Glutamatergic neuron (in vitro differentiated cells): ENCODE results near the gene VRK3. TPM values are rescaled to one million over a fixed set of nuclear protein-coding genes. Genes with fewer than 3 reads are reported as not detected.

Experiments
- DNase-seq: peaks from one replicate; pipeline ENCODE4 v3.0.0; 2022
- H3K27ac Mint-ChIP-seq: one replicate; pipeline ENCODE4 v1.8.0; 2020; ENCODE audit warnings: mild to moderate bottlenecking, mixed read lengths, inconsistent platforms; ENCODE audit not compliant: unreplicated experiment
- H3K27me3 Mint-ChIP-seq: one replicate; pipeline ENCODE4 v1.8.0; 2020; ENCODE audit warnings: mild to moderate bottlenecking, moderate library complexity, mixed read lengths, inconsistent platforms; ENCODE audit not compliant: unreplicated experiment
- H3K36me3 Mint-ChIP-seq: one replicate; pipeline ENCODE4 v1.8.0; 2020; ENCODE audit warnings: mild to moderate bottlenecking, mixed read lengths, inconsistent platforms; ENCODE audit not compliant: unreplicated experiment
- H3K4me1 Mint-ChIP-seq: one replicate; pipeline ENCODE4 v1.8.0; 2020; ENCODE audit warnings: mild to moderate bottlenecking, low read depth, mixed read lengths, inconsistent platforms; ENCODE audit not compliant: unreplicated experiment
- H3K4me3 Mint-ChIP-seq: one replicate; pipeline ENCODE4 v1.8.0; 2020; ENCODE audit warnings: mild to moderate bottlenecking, mixed read lengths, inconsistent platforms; ENCODE audit not compliant: unreplicated experiment
- H3K9me3 Mint-ChIP-seq: one replicate; pipeline ENCODE4 v1.8.0; 2020; ENCODE audit warnings: mild to moderate bottlenecking, moderate library complexity, mixed read lengths, inconsistent platforms; ENCODE audit not compliant: unreplicated experiment
- total RNA-seq: library from RNA; stranded (reverse); fragmentation: NEBNext Ultra II Directional; extraction: Animal tissue kit (Norgen Biotek cat#: 25700); gene quantifications from one replicate; pipeline ENCODE4 v1.2.1, GENCODE V29; 2021; ENCODE audit not compliant: unreplicated experiment
- TF ChIP-seq, protein P1 (sequence below): fragments of 200-600 bp; sonication (generic); IDR thresholded peaks from one replicate; pipeline ENCODE4 v1.5.0; 2021; ENCODE audit not compliant: partially characterized antibody, unreplicated experiment

VRK3 gene
- total RNA-seq, 1 donor from 2014 or later, result 44.5 TPM

- Mint-ChIP-seq H3K27ac (no peak overlapping the region), H3K4me1 (peaks cover 11% of the 10 kb centered on the region), H3K27me3 (peaks cover 3% of the 10 kb centered on the region), H3K36me3 (no peaks in the 10 kb centered on the region), H3K9me3 (peaks cover 2% of the 10 kb centered on the region), H3K4me3 (no peak overlapping the region)
- TF ChIP-seq, protein P1, sequence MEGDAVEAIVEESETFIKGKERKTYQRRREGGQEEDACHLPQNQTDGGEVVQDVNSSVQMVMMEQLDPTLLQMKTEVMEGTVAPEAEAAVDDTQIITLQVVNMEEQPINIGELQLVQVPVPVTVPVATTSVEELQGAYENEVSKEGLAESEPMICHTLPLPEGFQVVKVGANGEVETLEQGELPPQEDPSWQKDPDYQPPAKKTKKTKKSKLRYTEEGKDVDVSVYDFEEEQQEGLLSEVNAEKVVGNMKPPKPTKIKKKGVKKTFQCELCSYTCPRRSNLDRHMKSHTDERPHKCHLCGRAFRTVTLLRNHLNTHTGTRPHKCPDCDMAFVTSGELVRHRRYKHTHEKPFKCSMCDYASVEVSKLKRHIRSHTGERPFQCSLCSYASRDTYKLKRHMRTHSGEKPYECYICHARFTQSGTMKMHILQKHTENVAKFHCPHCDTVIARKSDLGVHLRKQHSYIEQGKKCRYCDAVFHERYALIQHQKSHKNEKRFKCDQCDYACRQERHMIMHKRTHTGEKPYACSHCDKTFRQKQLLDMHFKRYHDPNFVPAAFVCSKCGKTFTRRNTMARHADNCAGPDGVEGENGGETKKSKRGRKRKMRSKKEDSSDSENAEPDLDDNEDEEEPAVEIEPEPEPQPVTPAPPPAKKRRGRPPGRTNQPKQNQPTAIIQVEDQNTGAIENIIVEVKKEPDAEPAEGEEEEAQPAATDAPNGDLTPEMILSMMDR, result no peak
- no peak for DNase-seq
Observed at GRCh38 chr19:49957262-49957915, 67.8 kb downstream of the VRK3 start.

DNA sequence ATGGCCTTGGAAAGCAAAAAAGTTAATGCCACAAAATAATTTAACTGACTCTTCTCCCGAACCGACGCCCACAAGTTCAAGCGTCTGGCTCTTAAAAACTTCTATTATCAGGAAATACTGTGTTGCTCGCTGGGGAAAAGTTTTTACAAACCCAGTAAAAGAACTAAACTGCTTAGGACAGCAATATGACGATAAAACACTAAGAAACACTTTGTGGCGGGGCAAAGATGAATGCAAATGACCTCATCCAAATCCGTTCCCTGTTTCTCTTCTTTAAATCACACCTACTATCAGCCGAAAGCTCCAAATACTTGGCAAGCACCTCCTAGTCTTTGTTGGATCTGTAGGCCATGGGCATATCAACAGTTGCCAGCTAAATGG lies 69.1 kb downstream of the VRK3 start:
- TF ChIP-seq, protein P1, result no peak
- peaks cover 11% of the 10 kb centered on the region for H3K4me1 Mint-ChIP-seq
- H3K27me3 Mint-ChIP-seq, result peaks cover 3% of the 10 kb centered on the region
- H3K4me3 Mint-ChIP-seq, result no peak overlapping the region
- no peak overlapping the region for H3K27ac Mint-ChIP-seq
- H3K9me3 Mint-ChIP-seq, result peaks cover 2% of the 10 kb centered on the region
- H3K36me3 Mint-ChIP-seq, result no peaks in the 10 kb centered on the region
- DNase-seq, result no peak

DNA sequence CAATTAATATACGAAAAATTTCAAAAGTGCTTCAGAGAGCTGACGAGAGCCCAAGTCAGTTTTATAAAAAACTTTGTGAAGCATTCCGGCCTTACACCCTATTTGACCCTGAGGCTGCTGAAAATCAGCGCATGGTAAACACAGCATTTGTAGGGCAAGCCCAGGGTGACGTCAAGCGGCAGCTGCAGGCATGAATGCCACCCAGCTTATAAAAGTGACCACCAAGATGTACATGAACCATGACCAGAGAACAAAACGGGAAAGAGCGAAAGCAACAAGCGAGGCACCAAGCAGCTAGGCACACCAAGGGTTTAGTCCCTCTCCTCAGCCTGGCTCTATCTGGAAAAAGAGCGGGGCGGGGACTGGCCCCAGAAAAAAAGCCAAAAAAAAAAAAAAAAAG lies 70.2 kb downstream of the VRK3 start:
- Mint-ChIP-seq H3K9me3 (peaks cover 2% of the 10 kb centered on the region), H3K36me3 (no peaks in the 10 kb centered on the region), H3K27me3 (peaks cover 3% of the 10 kb centered on the region), H3K4me1 (peaks cover 11% of the 10 kb centered on the region), H3K27ac (no peak overlapping the region), H3K4me3 (no peak overlapping the region)
- TF ChIP-seq, protein P1, result no peak
- DNase-seq, result no peak

GRCh38 chr19:49954092-49954829 lies 70.9 kb downstream of the VRK3 start:
- Mint-ChIP-seq H3K27ac (no peak overlapping the region), H3K9me3 (peaks cover 2% of the 10 kb centered on the region), H3K36me3 (no peaks in the 10 kb centered on the region), H3K27me3 (peaks cover 3% of the 10 kb centered on the region), H3K4me3 (no peak overlapping the region), H3K4me1 (peaks cover 11% of the 10 kb centered on the region)
- TF ChIP-seq, protein P1, result no peak
- DNase-seq, result no peak

DNA sequence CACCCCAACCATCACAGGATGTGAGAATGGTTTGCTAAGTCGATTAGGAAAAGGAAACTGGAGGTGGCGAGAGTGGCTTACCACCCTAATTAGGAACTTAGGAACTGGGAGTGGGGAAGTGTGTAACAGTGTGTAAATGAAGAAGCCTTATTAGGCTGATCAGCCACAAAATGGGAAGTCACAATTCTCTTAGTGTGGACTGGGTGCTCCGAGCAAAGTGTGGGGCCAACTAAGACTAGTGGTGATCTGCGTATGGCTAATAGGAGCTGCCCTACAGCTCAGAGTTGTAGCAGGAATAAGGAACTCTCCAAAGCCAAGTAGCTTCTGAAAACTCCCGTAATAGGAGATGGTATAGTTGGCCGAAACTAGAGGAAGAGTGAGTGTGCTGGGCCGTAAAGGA lies 71.8 kb downstream of the VRK3 start:
- DNase-seq, result no peak
- H3K27ac Mint-ChIP-seq, result no peak overlapping the region
- no peaks in the 10 kb centered on the region for H3K36me3 Mint-ChIP-seq
- H3K4me1 Mint-ChIP-seq, result peaks cover 11% of the 10 kb centered on the region
- TF ChIP-seq, protein P1, result no peak
- H3K27me3 Mint-ChIP-seq, result peaks cover 3% of the 10 kb centered on the region
- no peak overlapping the region for H3K4me3 Mint-ChIP-seq
- H3K9me3 Mint-ChIP-seq, result peaks cover 2% of the 10 kb centered on the region
